Mesangial cell (primary cell): ENCODE measurements around the gene CA9. TPM values are rescaled to one million over a fixed set of nuclear protein-coding genes. Genes with fewer than 3 reads are reported as not detected.

Source experiments
- total RNA-seq: library from RNA; depleted of rRNA; stranded (reverse); fragments of >200 nt; gene quantifications from 2 replicates; pipeline ENCODE4 v1.2.3, GENCODE V29; 2015

The CA9 gene
- 0.13 and 0.16 TPM in 2 replicates for total RNA-seq

DNA sequence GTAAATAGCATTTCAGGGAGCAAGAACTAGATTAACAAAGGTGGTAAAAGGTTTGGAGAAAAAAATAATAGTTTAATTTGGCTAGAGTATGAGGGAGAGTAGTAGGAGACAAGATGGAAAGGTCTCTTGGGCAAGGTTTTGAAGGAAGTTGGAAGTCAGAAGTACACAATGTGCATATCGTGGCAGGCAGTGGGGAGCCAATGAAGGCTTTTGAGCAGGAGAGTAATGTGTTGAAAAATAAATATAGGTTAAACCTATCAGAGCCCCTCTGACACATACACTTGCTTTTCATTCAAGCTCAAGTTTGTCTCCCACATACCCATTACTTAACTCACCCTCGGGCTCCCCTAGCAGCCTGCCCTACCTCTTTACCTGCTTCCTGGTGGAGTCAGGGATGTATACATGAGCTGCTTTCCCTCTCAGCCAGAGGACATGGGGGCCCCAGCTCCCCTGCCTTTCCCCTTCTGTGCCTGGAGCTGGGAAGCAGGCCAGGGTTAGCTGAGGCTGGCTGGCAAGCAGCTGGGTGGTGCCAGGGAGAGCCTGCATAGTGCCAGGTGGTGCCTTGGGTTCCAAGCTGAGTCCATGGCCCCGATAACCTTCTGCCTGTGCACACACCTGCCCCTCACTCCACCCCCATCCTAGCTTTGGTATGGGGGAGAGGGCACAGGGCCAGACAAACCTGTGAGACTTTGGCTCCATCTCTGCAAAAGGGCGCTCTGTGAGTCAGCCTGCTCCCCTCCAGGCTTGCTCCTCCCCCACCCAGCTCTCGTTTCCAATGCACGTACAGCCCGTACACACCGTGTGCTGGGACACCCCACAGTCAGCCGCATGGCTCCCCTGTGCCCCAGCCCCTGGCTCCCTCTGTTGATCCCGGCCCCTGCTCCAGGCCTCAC lies at the start of gene CA9:
Gene CA9, plus strand, starts transcription at position 797 of the 893 bp plus-strand sequence. Its CDS starts 32 bp downstream, at position 829.

DNA sequence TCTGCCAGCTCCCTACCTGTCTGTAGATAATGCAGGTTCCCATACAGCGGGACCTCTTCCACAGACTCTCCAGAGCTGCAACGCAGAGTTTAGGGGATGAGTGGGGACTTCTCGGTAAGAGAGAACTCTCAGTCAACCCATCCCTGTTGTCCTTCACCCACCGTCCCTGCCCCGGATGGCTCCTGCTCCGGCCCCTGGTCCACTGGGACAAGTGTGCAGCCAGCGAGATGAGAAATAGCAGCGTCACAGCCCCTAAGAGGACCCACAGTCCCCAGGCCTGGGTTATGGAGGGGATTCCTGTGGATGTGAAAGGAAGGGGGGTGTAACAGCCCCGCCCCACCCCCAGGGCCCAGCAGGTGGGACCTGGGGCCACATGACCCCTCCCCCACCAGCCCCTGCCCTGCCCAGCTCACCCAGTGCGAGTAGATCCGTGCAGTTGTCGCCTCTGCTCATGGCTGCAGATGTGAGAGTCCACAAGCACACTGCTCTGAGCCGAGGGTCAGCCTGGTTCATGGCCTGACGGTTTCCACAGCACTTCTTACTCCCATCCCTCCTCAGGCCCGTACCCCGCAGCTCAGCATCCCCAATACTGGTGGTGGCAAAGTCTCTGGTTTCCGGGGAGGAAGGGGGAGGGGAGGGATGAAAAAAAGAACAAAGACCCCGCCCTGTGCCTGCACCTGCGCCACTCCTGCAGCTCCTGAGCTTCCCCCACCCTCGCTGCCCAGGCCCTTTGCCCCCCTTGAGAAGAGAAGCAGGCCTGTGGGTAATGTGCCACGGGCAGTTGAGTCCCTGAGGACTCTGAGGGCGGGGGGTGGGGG lies 23.2 kb upstream of the CA9 start, which contains the start of gene SIT1:
Gene SIT1, minus strand, starts transcription at position 591 of the 818 bp plus-strand sequence. Its CDS starts 78 bp downstream, at position 513.

DNA sequence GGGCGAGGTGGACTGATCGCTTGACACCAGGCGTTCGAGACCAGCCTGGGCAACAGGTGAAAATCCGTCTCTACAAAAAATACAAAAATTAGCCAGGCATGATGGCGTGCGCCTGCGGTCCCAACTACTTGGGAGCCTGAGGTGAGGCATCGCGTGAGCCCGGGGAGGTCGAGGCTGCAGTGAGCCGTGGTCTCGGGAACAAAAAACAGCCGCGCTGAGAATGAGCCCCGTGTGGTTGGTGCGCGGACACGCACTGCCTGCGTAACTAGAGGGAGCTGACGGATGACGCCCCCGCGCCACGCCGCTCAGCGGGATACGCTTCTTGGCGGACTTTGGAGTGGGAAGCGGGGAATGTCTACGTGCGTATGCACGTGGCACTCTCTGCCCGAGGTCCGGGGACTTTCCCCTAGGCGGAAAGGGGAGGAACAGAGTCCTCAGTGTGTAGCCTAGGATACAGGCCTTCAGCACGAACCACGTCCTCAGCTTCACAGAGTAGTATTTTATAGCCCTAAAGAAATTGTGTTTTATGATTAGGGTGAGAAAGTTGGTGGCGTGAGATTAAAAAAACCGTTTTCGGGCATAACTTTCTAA lies 16.1 kb upstream of the CA9 start, which contains the start of gene RMRP:
Gene RMRP, minus strand, starts transcription at position 474 of the 591 bp plus-strand sequence.

DNA sequence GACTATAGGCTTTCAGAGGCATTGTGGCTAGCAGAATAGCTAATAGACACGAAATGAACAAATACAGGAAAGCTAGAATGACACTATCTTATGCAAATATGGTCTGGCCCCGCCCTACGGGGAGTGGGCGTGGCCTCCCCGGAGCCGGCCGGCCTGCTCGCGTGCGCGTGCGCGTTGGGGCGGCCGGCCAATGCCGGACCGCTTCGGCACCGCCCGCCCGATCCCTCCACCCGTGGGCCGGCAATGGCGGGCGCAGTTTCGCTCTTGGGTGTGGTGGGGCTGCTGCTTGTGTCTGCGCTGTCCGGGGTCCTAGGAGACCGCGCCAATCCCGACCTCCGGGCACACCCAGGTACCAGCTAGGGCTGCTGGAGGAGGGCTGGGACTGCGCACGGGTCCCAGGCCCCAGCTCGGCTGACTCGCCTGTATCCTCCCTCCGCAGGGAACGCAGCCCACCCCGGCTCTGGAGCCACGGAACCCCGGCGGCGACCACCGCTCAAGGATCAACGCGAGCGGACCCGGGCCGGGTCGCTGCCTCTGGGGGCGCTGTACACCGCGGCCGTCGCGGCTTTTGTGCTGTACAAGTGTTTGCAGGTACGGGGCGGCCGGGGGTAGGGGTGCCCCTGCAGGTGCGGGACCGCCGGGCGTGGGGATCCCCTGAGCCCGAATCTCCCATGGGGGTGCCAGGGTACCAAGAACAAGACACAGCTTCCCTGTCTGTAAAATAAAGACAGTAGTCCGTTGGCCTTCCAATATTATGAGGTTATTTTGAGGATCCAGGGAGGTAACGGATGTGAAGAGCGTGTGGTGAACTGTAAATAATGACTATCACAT lies 15.4 kb upstream of the CA9 start, which contains the start of gene CCDC107:
Gene CCDC107, plus strand, starts transcription at position 156 of the 831 bp plus-strand sequence. Its CDS starts 88 bp downstream, at position 244.

DNA sequence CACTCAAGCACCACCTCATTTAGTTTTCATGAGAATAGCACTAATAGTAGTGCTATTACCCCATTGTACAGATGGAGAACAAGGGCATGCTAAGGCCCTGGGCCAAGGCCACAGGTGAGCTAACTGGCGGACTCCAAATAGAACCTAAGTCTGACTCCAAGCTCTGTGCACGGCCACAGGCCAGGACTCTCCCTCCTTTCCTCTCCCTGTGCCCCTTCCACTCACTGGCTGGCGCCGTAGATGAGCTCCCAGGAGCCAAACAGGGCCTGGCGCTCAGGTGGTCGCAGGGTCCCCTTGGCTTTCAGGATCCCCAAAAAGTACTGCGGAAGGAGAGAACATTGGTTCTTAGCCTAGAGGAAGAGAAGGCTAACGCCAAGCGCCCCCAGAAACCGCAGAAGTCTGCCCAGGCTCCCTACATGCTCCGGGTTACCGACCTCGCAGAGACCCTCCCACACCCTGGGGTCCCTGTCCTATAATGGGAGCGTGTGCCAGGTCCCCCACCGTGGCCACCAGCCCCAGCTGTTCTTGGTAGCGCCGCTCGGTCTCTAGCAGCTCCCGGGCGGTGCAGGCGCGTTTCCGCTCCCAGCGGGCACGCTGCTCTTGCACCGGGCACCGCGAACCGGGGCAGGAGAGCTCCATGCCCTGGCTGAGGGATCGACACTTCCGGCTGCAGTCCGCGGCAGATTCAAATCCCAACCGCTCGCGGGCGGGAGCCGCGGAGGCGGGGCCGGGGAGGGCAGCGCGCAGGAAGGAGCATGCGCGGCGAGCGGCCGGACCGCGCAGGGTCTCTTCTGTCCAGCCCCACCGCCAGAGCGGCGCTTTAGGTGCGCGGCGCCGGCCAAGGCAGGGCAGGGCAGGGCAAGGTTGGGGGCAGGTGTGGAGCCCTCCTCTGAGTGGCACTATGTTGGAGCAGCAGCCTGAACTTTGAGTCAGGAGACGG lies 8.9 kb upstream of the CA9 start, which contains the start of gene ARHGEF39:
Gene ARHGEF39, minus strand, starts transcription at position 665 of the 940 bp plus-strand sequence. Its CDS starts 26 bp downstream, at position 639.

DNA sequence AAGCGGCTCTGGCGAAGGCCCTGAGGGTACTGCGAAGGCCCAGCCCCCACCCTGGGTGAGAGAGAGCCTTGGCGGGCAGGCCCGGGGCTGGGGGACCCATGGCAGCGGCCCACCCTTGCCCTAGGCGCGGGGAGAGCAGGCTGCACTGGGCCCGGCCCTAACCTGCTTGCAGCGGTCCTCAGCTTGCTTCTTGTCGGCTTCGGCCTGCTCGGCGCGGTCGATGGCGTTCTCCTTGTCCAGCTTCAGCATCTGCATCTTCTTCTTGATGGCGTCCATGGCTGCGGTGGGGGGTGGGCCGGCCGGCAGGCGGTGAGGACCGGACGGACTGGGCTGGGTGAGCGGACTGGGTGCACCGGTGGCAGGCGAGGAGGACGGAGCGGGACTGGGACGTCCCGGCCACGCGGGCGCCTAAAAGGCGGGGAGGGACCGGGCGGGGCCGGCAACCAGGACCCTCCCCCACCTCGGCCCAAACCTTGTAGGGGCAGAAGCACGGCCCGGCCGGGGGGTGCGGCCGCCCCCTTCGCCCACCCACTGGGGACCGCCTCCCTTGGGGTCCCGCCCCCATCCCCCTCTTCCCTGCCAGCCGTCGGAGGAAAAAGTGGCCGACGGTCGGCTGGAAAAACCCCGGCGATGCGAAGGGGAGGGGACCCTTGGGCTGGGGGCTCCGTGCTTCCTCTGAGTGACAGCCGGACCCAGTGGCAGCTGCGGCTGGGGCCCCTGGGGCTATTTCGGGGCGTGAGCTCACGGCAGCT lies 16.0 kb downstream of the CA9 start, which contains the start of gene TPM2:
Gene TPM2, minus strand, starts transcription at position 384 of the 752 bp plus-strand sequence. Its CDS starts 108 bp downstream, at position 276.

Other genes starting within 250 kb of the CA9 start
- 25.9 and 29.5 TPM in 2 replicates for gene RUSC2, start 183.8 kb upstream of the CA9 start, total RNA-seq
- gene TESK1, start 68.7 kb upstream of the CA9 start, total RNA-seq = 20.7 and 29.7 TPM in 2 replicates
- 0.49 and 3.3 TPM in 2 replicates for gene CD72, start 55.5 kb upstream of the CA9 start, total RNA-seq
- gene SIT1, start 23.0 kb upstream of the CA9 start, total RNA-seq = not detected in 2 replicates
- gene RMRP, start 15.9 kb upstream of the CA9 start, total RNA-seq = 148,788 and 178,042 TPM in 2 replicates
- 16.0 and 21.6 TPM in 2 replicates for gene CCDC107, start 15.6 kb upstream of the CA9 start, total RNA-seq
- 0.89 and 11.1 TPM in 2 replicates for gene ARHGEF39, start 8.7 kb upstream of the CA9 start, total RNA-seq
- 217 and 297 TPM in 2 replicates for gene TPM2, start 16.0 kb downstream of the CA9 start, total RNA-seq
- 299 and 312 TPM in 2 replicates for gene TLN1, start 58.3 kb downstream of the CA9 start, total RNA-seq
- 47.8 and 62.1 TPM in 2 replicates for gene CREB3, start 58.7 kb downstream of the CA9 start, total RNA-seq
- gene GBA2, start 75.3 kb downstream of the CA9 start, total RNA-seq = 27.1 and 38.3 TPM in 2 replicates
- gene RGP1, start 75.4 kb downstream of the CA9 start, total RNA-seq = 15.2 and 19.1 TPM in 2 replicates
- not detected in 2 replicates for gene MSMP, start 80.3 kb downstream of the CA9 start, total RNA-seq
- gene NPR2, start 117.7 kb downstream of the CA9 start, total RNA-seq = 19.2 and 31.2 TPM in 2 replicates
- 0.33 and 1.3 TPM in 2 replicates for gene SPAG8, start 138.3 kb downstream of the CA9 start, total RNA-seq
- 34.7 and 42.7 TPM in 2 replicates for gene HINT2, start 141.1 kb downstream of the CA9 start, total RNA-seq
- not detected in 2 replicates for gene FAM221B, start 154.8 kb downstream of the CA9 start, total RNA-seq
- 2.6 and 17.6 TPM in 2 replicates for gene TMEM8B, start 155.3 kb downstream of the CA9 start, total RNA-seq
- gene OR13J1, start 196.5 kb downstream of the CA9 start, total RNA-seq = not detected in 2 replicates
- 1.5 and 3.3 TPM in 2 replicates for gene HRCT1, start 232.3 kb downstream of the CA9 start, total RNA-seq
- gene SPAAR, start 235.6 kb downstream of the CA9 start, total RNA-seq = 0.16 TPM in 1 of 2 replicates, not detected in the other